GM06990 (cell line): ENCODE data around the gene SOCS7.

Source experiments
- DNase-seq: peaks from one replicate; pipeline ENCODE4 v3.0.0-alpha.2; 2011; ENCODE audit not compliant: insufficient read length; ENCODE audit errors: extremely low read depth
- H3K27me3 ChIP-seq: replicated peaks from 2 replicates; pipeline ENCODE4 v1.6.0; 2011; ENCODE audit warnings: low read length; ENCODE audit not compliant: control insufficient read depth, insufficient read depth
- H3K36me3 ChIP-seq: 2 replicates; pipeline ENCODE4 v1.5.1; 2011; ENCODE audit warnings: low read length; ENCODE audit not compliant: control insufficient read depth, insufficient read depth
- H3K4me3 ChIP-seq: replicated peaks from 2 replicates; pipeline ENCODE4 v1.5.1; 2011; ENCODE audit warnings: low read depth, mild to moderate bottlenecking, control low read depth, low read length
- TF ChIP-seq, protein P1 (sequence below): IDR thresholded peaks from 2 replicates; pipeline ENCODE4 v1.5.1; 2011; ENCODE audit warnings: low read length, control low read depth, mild to moderate bottlenecking, inconsistent platforms; ENCODE audit not compliant: insufficient read depth, poor library complexity, severe bottlenecking

SOCS7 gene

DNA sequence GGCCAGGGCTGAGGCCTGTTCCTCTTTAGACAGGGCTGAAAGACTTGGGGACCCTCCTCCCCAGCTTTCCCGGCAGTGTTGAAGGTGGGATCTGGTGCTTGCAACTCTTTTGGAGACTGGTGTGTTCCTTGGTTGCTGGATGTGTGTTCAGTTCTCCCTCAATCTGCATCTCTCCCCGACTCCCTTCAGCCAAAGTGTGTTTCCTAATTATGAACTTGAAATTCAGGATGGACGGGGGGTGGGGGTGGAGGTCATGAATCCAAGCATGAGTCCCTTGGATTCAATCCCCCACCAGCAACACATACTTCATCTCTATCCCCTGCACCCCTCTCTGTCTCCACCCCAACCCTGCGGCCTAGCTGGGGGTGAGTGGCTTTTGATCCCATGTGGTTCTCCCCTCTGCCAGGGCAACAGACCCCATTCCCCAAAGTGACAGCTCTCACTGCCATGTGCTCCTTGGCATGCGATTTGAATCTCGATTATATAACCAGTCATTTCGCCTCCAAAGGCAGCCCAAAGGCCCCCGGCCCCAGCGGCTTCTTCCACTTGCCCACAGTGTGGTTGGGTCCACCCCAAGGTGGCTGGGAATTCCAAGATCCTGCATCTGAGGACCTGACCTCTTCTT lies 77.9 kb downstream of the SOCS7 start:
- peak overlapping the region; percentile 69; the same call in 1 of the 2 replicates for H3K4me3 ChIP-seq
- TF ChIP-seq, protein P1, sequence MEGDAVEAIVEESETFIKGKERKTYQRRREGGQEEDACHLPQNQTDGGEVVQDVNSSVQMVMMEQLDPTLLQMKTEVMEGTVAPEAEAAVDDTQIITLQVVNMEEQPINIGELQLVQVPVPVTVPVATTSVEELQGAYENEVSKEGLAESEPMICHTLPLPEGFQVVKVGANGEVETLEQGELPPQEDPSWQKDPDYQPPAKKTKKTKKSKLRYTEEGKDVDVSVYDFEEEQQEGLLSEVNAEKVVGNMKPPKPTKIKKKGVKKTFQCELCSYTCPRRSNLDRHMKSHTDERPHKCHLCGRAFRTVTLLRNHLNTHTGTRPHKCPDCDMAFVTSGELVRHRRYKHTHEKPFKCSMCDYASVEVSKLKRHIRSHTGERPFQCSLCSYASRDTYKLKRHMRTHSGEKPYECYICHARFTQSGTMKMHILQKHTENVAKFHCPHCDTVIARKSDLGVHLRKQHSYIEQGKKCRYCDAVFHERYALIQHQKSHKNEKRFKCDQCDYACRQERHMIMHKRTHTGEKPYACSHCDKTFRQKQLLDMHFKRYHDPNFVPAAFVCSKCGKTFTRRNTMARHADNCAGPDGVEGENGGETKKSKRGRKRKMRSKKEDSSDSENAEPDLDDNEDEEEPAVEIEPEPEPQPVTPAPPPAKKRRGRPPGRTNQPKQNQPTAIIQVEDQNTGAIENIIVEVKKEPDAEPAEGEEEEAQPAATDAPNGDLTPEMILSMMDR: no peak
- H3K27me3 ChIP-seq: no peaks in the 10 kb centered on the region
- H3K36me3 ChIP-seq: no peaks in the 10 kb centered on the region
- no peak for DNase-seq

DNA sequence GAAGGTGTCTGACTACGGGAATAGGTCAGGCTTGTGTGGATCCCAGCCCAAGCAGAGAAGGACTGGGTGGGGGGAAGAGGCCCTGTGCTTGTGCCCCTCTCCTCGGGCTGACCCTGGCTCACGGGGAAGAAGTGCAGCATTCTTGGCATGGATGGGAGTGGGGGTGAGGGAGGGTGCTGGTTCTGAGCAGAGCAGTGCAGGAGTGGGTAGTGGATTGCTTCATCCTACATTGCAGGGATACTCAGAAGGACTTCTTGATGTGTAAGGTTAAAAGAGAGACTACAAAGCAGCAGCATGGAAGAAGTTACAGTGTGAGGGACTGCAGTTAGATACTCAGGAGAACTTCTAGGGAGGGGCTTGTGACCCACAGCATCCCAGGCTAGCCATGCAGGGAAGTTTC lies 78.7 kb downstream of the SOCS7 start:
- TF ChIP-seq, protein P1: no peak
- DNase-seq: no peak
- no peak overlapping the region for H3K4me3 ChIP-seq
- no peaks in the 10 kb centered on the region for H3K36me3 ChIP-seq
- H3K27me3 ChIP-seq: no peaks in the 10 kb centered on the region

DNA sequence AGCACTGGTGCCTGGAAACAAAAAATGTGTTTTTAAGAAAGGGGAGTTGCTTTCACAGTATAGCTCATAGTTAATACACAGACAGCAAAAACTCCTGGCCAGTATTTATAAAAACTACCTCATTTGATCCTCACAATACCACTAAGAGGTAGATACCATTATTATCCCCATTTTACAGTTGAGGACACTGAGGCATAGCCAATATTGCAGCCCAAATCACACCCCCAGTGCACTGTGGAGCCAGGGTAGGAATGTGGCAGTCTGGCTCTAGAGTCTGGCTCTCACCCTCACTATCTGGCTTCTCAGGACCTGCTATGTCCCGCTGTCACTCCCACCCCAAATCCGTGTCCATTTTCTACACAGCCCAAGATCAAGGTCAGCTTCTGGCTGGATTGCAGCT lies 79.2 kb downstream of the SOCS7 start:
- TF ChIP-seq, protein P1: no peak
- no peaks in the 10 kb centered on the region for H3K27me3 ChIP-seq
- H3K4me3 ChIP-seq: no peak overlapping the region
- DNase-seq: no peak
- no peaks in the 10 kb centered on the region for H3K36me3 ChIP-seq

DNA sequence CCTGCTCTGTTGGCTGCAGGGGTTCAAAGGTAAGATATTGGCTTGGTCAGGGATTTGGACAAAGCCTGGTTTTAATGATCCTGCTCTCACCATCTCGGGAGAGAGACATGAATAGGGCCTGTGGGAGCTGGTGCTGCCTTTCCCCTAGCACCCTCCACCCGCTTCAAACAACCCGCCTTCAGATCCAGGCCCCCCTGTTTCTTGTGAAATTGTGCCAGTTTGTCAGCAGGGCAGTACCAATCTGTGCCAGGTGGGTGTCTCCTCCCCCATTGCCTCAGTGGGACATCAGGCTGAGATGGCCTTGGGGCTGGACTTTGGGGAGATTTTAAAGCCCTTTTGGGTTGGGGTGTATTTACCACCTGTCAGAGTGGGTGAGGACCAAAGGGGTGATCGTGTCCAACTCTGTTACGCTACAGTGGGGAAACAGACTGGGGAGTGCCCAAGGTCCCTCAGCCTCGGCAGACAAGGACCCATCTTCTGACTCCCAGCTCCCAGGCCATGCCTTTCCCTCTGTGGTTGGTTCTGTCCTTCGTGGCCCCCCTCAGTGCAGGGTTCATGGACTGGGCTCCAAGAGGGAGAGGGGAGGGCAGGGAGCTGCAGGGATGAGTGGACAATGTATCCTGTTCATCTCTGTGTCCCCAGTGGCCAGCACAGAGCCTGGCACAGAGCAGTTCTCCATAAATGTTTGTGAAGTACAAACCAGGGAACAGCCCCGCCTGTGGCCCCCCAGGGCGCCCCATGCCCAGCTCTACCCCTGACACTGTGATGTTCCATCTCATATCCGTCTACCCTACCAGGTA lies 79.9 kb downstream of the SOCS7 start:
- DNase-seq: no peak
- Histone ChIP-seq H3K36me3 (no peaks in the 10 kb centered on the region), H3K4me3 (no peak overlapping the region), H3K27me3 (no peaks in the 10 kb centered on the region)
- TF ChIP-seq, protein P1: no peak

DNA sequence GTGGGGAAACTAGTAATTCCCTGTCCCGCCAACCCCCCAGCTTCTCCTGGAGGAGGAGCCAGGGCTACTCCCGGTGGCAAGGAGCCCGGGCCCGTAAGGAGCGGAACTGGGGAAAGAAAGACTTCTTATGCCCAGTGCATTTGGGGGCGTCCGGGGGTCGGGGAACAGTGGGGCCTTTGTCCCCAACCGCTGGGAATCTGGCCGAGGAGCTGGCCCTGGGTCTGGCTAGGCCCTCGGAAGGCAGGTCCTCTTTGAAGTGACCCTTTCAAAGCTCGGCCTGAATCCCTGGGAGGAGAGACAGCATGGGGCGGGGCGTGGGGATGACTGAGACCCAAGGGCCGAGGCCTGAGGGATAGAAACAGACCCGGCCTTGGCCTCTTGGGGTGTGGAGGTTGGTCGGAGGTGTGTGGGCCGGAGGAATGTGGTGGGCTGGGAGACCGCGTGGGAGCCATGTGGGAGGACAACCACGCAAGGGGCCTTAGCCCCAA lies 82.6 kb downstream of the SOCS7 start:
- DNase-seq: no peak
- Histone ChIP-seq H3K27me3 (no peaks in the 10 kb centered on the region), H3K36me3 (no peaks in the 10 kb centered on the region), H3K4me3 (no peak overlapping the region)
- TF ChIP-seq, protein P1: no peak
